ENCODE results near the gene FAM236D. TPM values are rescaled to one million over a fixed set of nuclear protein-coding genes. Genes with fewer than 3 reads are reported as not detected.
"Not testable (repeated sequence)": the region's sequence is repeated elsewhere in the genome, so short reads cannot be mapped to it uniquely, and the experiment has no call there.

Gene FAM236D
- total RNA-seq: not detected in 2 replicates
- not detected in 2 replicates for polyA plus RNA-seq
- polyA plus RNA-seq (2012): not detected in 2 replicates
- not detected in 2 replicates for polyA minus RNA-seq (ENCODE audit: low replicate concordance)

GRCh38 chrX:72808110-72808509, at the start of gene FAM236D:
TSS of gene FAM236D (minus strand) at chrX:72808210. CDS start at chrX:72808110, 100 bp downstream.
- not testable (repeated sequence) for H2AFZ ChIP-seq (ENCODE audit: low read length); H3K4me3 ChIP-seq (replicated peaks in 1 of 4; ENCODE audit: control extremely low read depth in 1 of 4, insufficient read depth in 1 of 4, low read depth in 3 of 4, low read length in 4 of 4); H3K9ac ChIP-seq (ENCODE audit: insufficient read depth, low read length); H4K20me1 ChIP-seq (ENCODE audit: control insufficient read depth, extremely low read depth, insufficient read depth, low read length); H3K79me2 ChIP-seq (ENCODE audit: control insufficient read depth, insufficient read depth, low read length); H3K4me1 ChIP-seq (ENCODE audit: control insufficient read depth, extremely low read depth, insufficient read depth, low read length); DNase-seq (ENCODE audit: low read depth in 2 of 2); H3K27me3 ChIP-seq (ENCODE audit: control insufficient read depth, insufficient read depth, low read length); H3K27ac ChIP-seq (ENCODE audit: insufficient read depth, low read length); H3K4me2 ChIP-seq (ENCODE audit: extremely low read depth, insufficient read depth, low read length); H3K9me3 ChIP-seq (ENCODE audit: control insufficient read depth, insufficient read depth, low read depth, low read length); H3K36me3 ChIP-seq (ENCODE audit: control insufficient read depth, insufficient read depth, low read length)

- not testable (repeated sequence) for H3K27ac ChIP-seq (ENCODE audit: insufficient read depth, low read length); H3K36me3 ChIP-seq (ENCODE audit: control insufficient read depth, insufficient read depth, low read length); H4K20me1 ChIP-seq (ENCODE audit: control insufficient read depth, extremely low read depth, insufficient read depth, low read length); H3K9ac ChIP-seq (ENCODE audit: insufficient read depth, low read length); H3K79me2 ChIP-seq (ENCODE audit: control insufficient read depth, insufficient read depth, low read length); H3K4me3 ChIP-seq (replicated peaks in 1 of 4; ENCODE audit: control extremely low read depth in 1 of 4, insufficient read depth in 1 of 4, low read depth in 3 of 4, low read length in 4 of 4); DNase-seq (ENCODE audit: low read depth in 2 of 2); H3K9me3 ChIP-seq (ENCODE audit: control insufficient read depth, insufficient read depth, low read depth, low read length); H3K4me1 ChIP-seq (ENCODE audit: control insufficient read depth, extremely low read depth, insufficient read depth, low read length); H3K27me3 ChIP-seq (ENCODE audit: control insufficient read depth, insufficient read depth, low read length); H3K4me2 ChIP-seq (ENCODE audit: extremely low read depth, insufficient read depth, low read length); H2AFZ ChIP-seq (ENCODE audit: low read length)
Observed at GRCh38 chrX:72837532-72837931, 29.5 kb upstream of the FAM236D start.

DNA sequence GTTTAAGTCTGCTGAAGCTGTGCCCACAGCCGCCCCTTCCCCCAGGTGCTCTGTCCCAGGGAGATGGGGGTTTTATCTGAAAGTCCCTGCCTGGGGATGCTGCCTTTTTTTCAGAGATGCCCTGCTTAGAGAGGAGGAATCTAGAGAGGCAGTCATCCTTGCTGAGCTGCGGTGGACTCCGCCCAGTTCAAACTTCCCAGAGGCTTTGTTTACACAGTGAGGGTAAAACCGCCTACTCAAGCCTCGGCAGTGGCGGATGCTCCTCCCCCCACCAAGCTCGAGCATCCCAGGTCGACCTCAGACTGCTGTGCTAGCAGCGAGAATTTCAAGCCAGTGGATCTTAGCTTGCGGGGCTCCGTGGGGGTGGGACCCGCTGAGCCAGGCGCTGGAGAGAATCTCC, 22.7 kb upstream of the FAM236D start:
- not testable (repeated sequence) for H3K27me3 ChIP-seq (ENCODE audit: control insufficient read depth, insufficient read depth, low read length); H3K9ac ChIP-seq (ENCODE audit: insufficient read depth, low read length); H3K4me2 ChIP-seq (ENCODE audit: extremely low read depth, insufficient read depth, low read length); H3K4me1 ChIP-seq (ENCODE audit: control insufficient read depth, extremely low read depth, insufficient read depth, low read length); H3K4me3 ChIP-seq (replicated peaks in 1 of 4; ENCODE audit: control extremely low read depth in 1 of 4, insufficient read depth in 1 of 4, low read depth in 3 of 4, low read length in 4 of 4); H3K79me2 ChIP-seq (ENCODE audit: control insufficient read depth, insufficient read depth, low read length); H3K36me3 ChIP-seq (ENCODE audit: control insufficient read depth, insufficient read depth, low read length); DNase-seq (ENCODE audit: low read depth in 2 of 2); H2AFZ ChIP-seq (ENCODE audit: low read length); H4K20me1 ChIP-seq (ENCODE audit: control insufficient read depth, extremely low read depth, insufficient read depth, low read length); H3K9me3 ChIP-seq (ENCODE audit: control insufficient read depth, insufficient read depth, low read depth, low read length); H3K27ac ChIP-seq (ENCODE audit: insufficient read depth, low read length)

DNA sequence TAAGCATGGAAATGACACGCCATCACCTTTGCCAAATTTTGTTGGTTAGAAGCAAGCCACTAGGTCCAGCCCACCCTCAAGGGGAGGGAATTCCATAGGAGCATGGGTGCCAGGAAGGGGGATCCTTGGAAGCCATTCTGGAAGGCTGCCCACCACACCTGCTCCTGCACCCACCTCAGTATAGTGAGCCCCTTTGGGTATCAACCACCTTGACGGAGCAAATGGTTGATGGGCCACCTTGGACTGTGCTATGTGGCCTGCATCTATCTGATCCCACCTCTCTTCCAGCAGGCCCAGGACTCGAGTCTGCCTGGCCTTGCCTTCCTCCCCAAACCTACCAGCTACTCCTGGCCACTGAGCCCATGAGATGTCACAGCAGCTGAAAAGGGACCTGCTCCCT, 17.6 kb downstream of the FAM236D start:
- not testable (repeated sequence) for H3K9me3 ChIP-seq (ENCODE audit: control insufficient read depth, insufficient read depth, low read depth, low read length); DNase-seq (ENCODE audit: low read depth in 2 of 2); H3K9ac ChIP-seq (ENCODE audit: insufficient read depth, low read length); H3K4me1 ChIP-seq (ENCODE audit: control insufficient read depth, extremely low read depth, insufficient read depth, low read length); H3K27ac ChIP-seq (ENCODE audit: insufficient read depth, low read length); H3K36me3 ChIP-seq (ENCODE audit: control insufficient read depth, insufficient read depth, low read length); H3K79me2 ChIP-seq (ENCODE audit: control insufficient read depth, insufficient read depth, low read length); H3K27me3 ChIP-seq (ENCODE audit: control insufficient read depth, insufficient read depth, low read length); H3K4me2 ChIP-seq (ENCODE audit: extremely low read depth, insufficient read depth, low read length); H4K20me1 ChIP-seq (ENCODE audit: control insufficient read depth, extremely low read depth, insufficient read depth, low read length); H3K4me3 ChIP-seq (replicated peaks in 1 of 4; ENCODE audit: control extremely low read depth in 1 of 4, insufficient read depth in 1 of 4, low read depth in 3 of 4, low read length in 4 of 4); H2AFZ ChIP-seq (ENCODE audit: low read length)

DNA sequence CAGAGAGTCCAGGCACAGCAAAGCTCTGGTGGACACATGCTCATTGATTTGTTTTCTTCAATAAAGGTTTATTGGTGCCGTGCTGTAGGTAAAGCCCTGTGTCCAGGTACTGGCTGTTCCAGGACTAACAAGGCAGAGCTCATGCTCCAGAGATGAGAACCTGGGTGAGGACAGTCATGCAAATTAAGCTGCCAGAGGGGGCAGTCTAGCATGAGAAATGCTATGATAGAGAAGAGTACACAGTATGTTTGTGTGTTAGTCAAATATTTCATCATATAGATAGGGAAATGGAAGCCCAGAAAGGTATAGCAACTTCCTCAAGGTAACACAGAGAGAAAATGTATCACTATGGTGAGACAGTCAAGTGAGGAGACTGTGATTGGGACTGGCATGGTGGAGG, 19.9 kb downstream of the FAM236D start:
- not testable (repeated sequence) for H3K27ac ChIP-seq (ENCODE audit: insufficient read depth, low read length); H3K9me3 ChIP-seq (ENCODE audit: control insufficient read depth, insufficient read depth, low read depth, low read length); H3K4me2 ChIP-seq (ENCODE audit: extremely low read depth, insufficient read depth, low read length); H3K4me1 ChIP-seq (ENCODE audit: control insufficient read depth, extremely low read depth, insufficient read depth, low read length); H3K36me3 ChIP-seq (ENCODE audit: control insufficient read depth, insufficient read depth, low read length); DNase-seq (ENCODE audit: low read depth in 2 of 2); H4K20me1 ChIP-seq (ENCODE audit: control insufficient read depth, extremely low read depth, insufficient read depth, low read length); H2AFZ ChIP-seq (ENCODE audit: low read length); H3K4me3 ChIP-seq (replicated peaks in 1 of 4; ENCODE audit: control extremely low read depth in 1 of 4, insufficient read depth in 1 of 4, low read depth in 3 of 4, low read length in 4 of 4); H3K27me3 ChIP-seq (ENCODE audit: control insufficient read depth, insufficient read depth, low read length); H3K79me2 ChIP-seq (ENCODE audit: control insufficient read depth, insufficient read depth, low read length); H3K9ac ChIP-seq (ENCODE audit: insufficient read depth, low read length)

- not testable (repeated sequence) for H3K27me3 ChIP-seq (ENCODE audit: control insufficient read depth, insufficient read depth, low read length); H4K20me1 ChIP-seq (ENCODE audit: control insufficient read depth, extremely low read depth, insufficient read depth, low read length)
Observed at GRCh38 chrX:72783964-72784363, 24.0 kb downstream of the FAM236D start.

GRCh38 chrX:72783365-72783936, 24.6 kb downstream of the FAM236D start:
- H3K4me3 ChIP-seq (replicated peaks in 1 of 4; ENCODE audit: control extremely low read depth in 1 of 4, insufficient read depth in 1 of 4, low read depth in 3 of 4, low read length in 4 of 4); H3K4me1 ChIP-seq (ENCODE audit: control insufficient read depth, extremely low read depth, insufficient read depth, low read length); DNase-seq (ENCODE audit: low read depth in 2 of 2); H3K9ac ChIP-seq (ENCODE audit: insufficient read depth, low read length); H4K20me1 ChIP-seq (ENCODE audit: control insufficient read depth, extremely low read depth, insufficient read depth, low read length); H3K79me2 ChIP-seq (ENCODE audit: control insufficient read depth, insufficient read depth, low read length); H2AFZ ChIP-seq (ENCODE audit: low read length); H3K9me3 ChIP-seq (ENCODE audit: control insufficient read depth, insufficient read depth, low read depth, low read length); H3K27ac ChIP-seq (ENCODE audit: insufficient read depth, low read length); H3K27me3 ChIP-seq (ENCODE audit: control insufficient read depth, insufficient read depth, low read length); H3K36me3 ChIP-seq (ENCODE audit: control insufficient read depth, insufficient read depth, low read length); H3K4me2 ChIP-seq (ENCODE audit: extremely low read depth, insufficient read depth, low read length): not testable (repeated sequence)

More at GRCh38 chrX:72783964-72784363, 24.0 kb downstream of the FAM236D start:
- H3K9me3 ChIP-seq (ENCODE audit: control insufficient read depth, insufficient read depth, low read depth, low read length); DNase-seq (ENCODE audit: low read depth in 2 of 2); H2AFZ ChIP-seq (ENCODE audit: low read length); H3K4me1 ChIP-seq (ENCODE audit: control insufficient read depth, extremely low read depth, insufficient read depth, low read length); H3K9ac ChIP-seq (ENCODE audit: insufficient read depth, low read length); H3K4me2 ChIP-seq (ENCODE audit: extremely low read depth, insufficient read depth, low read length); H3K4me3 ChIP-seq (replicated peaks in 1 of 4; ENCODE audit: control extremely low read depth in 1 of 4, insufficient read depth in 1 of 4, low read depth in 3 of 4, low read length in 4 of 4); H3K27ac ChIP-seq (ENCODE audit: insufficient read depth, low read length); H3K79me2 ChIP-seq (ENCODE audit: control insufficient read depth, insufficient read depth, low read length); H3K36me3 ChIP-seq (ENCODE audit: control insufficient read depth, insufficient read depth, low read length): not testable (repeated sequence)

Data from fibroblast of lung (primary cell).